WI38 (cell line): ENCODE measurements around the gene MACROD2.

Experiments
- H3K4me3 ChIP-seq: 2 replicates; pipeline ENCODE4 v1.5.1; 2011; ENCODE audit warnings: low read depth, mild to moderate bottlenecking, control low read depth, low read length
- CTCF ChIP-seq: IDR thresholded peaks from 2 replicates; pipeline ENCODE4 v1.5.1; 2012; ENCODE audit warnings: low read depth, mild to moderate bottlenecking, control low read depth, low read length

Gene MACROD2

DNA sequence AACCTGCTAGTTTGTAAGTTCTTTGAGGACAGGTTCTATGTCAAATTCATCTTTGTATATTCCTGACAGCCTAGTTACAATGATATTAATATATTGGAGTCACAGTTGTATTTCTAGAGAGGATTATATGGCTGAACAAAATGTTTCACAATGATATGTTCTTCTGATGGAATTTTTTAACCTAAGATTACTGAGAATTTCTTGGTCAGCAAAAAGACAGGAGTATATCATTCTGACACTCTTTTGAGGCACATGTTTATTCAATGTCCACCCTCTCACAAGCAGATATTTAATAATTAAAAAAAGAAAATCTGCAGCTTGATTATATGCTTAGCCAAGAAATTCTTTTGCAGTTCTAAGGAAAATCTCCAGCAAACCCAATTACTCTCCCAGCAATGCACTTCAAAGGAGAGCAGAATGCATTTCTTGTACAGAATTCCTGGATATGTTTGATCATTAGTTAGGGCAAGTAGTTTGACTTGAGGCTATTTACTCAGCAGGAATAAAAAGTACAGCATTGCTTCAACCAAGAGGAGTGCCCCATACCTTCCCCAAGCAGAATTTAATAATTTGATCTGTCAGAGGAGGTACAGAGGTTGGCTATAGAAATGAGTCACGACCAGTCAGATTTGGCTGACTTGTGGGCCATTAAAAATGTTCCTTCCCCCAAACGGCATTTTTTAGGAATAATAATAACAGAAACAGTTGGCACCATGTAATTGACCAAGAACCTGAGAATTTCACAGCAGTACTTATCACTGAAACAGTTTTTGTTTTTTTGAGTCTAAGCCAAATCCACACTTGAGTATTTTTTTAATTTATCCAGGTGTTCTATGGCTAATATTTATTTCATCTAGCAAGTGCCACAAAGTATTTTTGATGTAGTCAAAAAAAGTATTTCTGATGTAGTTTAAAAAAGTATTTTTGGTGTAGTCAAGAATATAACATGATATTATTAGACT is 850.2 kb downstream of the MACROD2 start:
- TF ChIP-seq CTCF, result no peak
- no peak overlapping the region for H3K4me3 ChIP-seq

- H3K4me3 ChIP-seq, result no peak overlapping the region
- TF ChIP-seq CTCF, result no peak
These were observed 853.5 kb downstream of the MACROD2 start for GRCh38 chr20:14848806-14849205.

DNA sequence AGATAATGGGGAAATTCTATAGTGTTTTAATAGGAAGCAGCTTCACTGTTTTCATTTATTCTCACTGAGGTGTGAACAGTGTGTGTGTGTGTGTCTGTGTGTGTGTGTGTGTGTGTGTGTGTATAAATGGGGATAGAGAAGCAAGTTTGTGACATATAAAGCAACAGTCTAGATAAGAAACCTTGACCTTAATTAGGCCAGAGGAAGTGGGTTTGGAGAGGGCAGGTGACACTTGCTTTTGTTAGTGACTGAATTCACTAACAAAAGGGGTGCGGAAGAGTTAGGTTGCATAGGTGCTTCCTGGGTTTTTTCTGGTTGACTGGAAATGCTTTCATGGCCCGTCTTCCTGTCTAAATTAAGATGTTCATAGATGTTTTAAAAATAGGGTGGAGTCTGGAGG is 857.8 kb downstream of the MACROD2 start:
- TF ChIP-seq CTCF, result no peak
- no peak overlapping the region for H3K4me3 ChIP-seq

DNA sequence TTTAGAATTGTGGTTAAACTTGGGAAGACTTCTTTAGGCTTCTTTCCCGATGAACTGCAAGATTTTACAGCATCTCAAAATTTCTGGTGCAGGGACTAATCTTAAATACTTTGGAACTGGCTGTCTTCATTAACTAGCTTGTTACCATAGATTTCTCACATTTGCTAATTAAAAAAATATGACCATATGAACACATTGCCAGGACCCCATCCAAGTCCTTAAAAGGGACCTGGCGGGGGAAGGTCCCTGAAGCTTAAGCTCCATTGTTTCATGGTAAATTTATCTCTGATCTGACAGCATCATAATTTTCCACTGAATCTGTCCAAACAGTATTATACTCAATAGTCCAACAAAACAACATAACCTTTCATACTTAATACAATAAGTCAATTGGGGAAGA is 859.9 kb downstream of the MACROD2 start:
- no peak for TF ChIP-seq CTCF
- H3K4me3 ChIP-seq, result no peak overlapping the region

- no peak for TF ChIP-seq CTCF
- H3K4me3 ChIP-seq, result no peak overlapping the region
These were observed 864.3 kb downstream of the MACROD2 start for GRCh38 chr20:14859627-14860026.

GRCh38 chr20:14860410-14860814 is 865.1 kb downstream of the MACROD2 start:
- no peak for TF ChIP-seq CTCF
- H3K4me3 ChIP-seq, result no peak overlapping the region

DNA sequence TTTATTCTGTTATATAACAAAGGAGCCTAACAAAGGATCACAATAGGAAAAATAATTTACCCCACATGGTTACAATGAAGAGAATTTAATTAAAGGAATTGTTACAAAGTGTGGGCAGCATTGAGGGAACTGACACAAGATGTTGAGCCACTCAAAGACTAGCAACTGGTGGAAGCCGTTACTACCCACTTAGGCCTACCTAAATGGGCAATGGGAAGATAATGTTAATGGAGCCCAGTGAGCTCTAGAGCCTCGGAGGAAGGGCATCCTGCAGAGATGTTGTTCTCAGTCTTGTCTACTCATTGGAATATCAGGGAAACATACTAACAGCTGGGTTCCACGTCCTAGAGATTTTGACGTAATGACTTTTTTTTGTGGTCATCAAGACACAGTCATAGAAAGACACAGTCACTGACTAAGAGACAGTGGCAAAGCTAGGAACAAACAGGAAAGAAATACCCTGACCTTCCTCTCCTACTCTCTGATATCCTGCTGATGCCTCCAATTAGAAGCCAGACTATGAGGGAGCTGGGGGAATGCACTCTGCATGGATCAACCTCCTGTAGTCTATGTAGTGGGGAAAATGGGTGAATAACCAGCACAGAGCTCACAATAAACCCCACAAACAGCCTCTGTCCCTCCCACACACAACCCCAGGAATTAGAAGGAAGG is 865.8 kb downstream of the MACROD2 start:
- no peak overlapping the region for H3K4me3 ChIP-seq
- TF ChIP-seq CTCF, result no peak
